ENCODE data around the gene CD52. TPM values are rescaled to one million over a fixed set of nuclear protein-coding genes. Genes with fewer than 3 reads are reported as not detected.
A peak's percentile ranks its signal among the peaks of the same experiment; 100 is the strongest.

CD52 gene
- total RNA-seq, 4 donors from 2014 or later: 2.3 to 11.4 (median 9.9) TPM

DNA sequence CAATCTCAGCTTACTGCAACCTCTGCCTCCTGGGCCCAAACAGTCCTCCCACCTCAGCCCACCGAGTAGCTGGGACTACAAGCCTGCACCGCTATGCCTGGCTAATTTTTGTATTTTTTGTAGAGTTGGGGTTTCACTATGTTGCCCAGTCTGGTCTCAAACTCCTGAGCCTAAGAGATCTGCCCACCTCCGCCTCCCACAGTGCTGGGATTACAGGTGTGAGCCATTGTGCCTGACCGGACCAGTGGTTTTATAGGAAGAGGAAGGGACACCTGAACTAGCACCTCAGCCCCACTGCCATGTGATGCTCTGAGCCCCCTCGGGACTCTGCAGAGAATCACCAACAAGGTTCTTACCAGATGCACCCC, 32.1 kb downstream of the CD52 start:
- Histone ChIP-seq H3K4me3 (no peak overlapping the region), H3K4me1 (peaks cover 34% of the 10 kb centered on the region), H3K27ac (no peak overlapping the region), H3K36me3 (peaks cover 5% of the 10 kb centered on the region), H3K9me3 (no peaks in the 10 kb centered on the region), H3K27me3 (no peaks in the 10 kb centered on the region)
- TF ChIP-seq POLR2A (IDR thresholded peaks at IDR 0.05): no peak
- TF ChIP-seq EP300 (IDR thresholded peaks at IDR 0.05): no peak
- no peak for TF ChIP-seq POLR2AphosphoS5 (IDR thresholded peaks at IDR 0.05)
- no peak for TF ChIP-seq CTCF (IDR thresholded peaks at IDR 0.05)
- no peak for DNase-seq (ENCODE audit: low spot score in 2 of 2)
- WGBS: 90% methylated on average over 5 of the region's 5 CpGs

DNA sequence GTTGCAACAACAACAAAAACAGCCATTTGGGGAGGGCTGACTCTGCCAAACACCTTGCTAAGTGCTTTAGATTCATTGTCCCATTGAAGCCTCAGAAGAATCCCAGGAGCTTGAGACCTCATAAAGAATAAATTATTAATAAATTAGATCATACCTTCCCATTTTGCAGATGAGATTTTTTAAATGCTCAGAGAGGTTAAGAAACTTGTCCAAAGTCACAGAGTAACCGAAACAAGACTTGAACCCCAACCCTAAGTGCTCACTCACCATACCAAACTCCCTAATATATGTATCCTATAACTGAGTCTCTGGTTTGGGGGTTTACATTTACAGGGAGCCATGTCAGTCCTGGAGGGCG, 32.6 kb downstream of the CD52 start:
- 74% methylated on average over 2 of the region's 2 CpGs for WGBS
- Histone ChIP-seq H3K27me3 (no peaks in the 10 kb centered on the region), H3K4me3 (no peak overlapping the region), H3K4me1 (peaks cover 39% of the 10 kb centered on the region), H3K36me3 (peaks cover 4% of the 10 kb centered on the region), H3K27ac (no peak overlapping the region), H3K9me3 (no peaks in the 10 kb centered on the region)
- no peak for TF ChIP-seq CTCF (IDR thresholded peaks at IDR 0.05)
- TF ChIP-seq POLR2A (IDR thresholded peaks at IDR 0.05): no peak
- TF ChIP-seq POLR2AphosphoS5 (IDR thresholded peaks at IDR 0.05): no peak
- TF ChIP-seq EP300 (IDR thresholded peaks at IDR 0.05): no peak
- no peak for DNase-seq (ENCODE audit: low spot score in 2 of 2)

DNA sequence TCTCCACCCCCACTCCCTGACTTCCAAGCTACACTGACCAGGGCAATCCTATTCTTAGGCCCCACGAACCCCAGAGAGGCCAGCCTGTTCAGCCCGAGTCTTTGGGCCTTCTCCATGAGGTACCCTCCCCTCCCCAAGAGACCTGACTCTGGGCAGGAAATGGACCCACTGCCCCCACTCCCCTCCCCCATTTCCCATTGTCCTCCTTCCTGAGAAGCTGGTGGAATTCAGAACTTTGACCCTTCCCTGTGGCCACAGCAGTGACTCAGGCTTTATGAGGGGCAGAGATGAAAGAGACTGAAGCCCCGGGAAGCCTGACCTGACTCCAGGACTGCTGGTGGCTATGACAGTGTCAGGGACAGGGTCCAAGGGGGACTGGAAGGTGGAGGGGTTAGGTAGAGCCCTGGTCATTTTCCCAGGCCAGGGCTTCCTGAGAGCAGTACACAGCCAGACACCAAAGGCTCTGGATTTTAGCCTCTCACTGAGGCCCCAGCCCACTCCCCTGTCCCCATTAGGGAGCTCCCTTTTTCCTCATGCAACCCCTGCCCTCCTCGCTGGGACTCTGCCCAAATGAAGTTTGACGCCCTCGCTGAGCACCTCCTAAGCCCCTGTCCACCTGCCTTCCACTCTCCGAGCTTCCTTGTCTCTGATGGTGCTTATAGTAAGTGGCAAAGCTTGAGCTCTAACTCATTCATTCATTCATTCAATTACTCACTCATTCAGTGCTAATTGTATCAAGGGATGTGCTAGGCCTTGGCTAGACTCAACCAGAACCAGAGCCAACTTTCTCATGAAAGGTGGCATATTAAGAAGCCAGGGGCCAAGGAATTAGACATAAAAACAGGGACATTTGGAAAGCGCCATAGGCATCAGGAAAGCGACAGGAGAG, 33.2 kb downstream of the CD52 start:
- TF ChIP-seq EP300 (IDR thresholded peaks at IDR 0.05) (no peak), POLR2AphosphoS5 (IDR thresholded peaks at IDR 0.05) (no peak), POLR2A (IDR thresholded peaks at IDR 0.05) (no peak), CTCF (IDR thresholded peaks at IDR 0.05) (no peak)
- H3K4me1 ChIP-seq: peaks cover 45% of the 10 kb centered on the region
- no peak overlapping the region for H3K4me3 ChIP-seq

GRCh38 chr1:26351590-26352337, 34.0 kb downstream of the CD52 start:
- Histone ChIP-seq H3K27ac (peak overlapping the region; percentile 67), H3K4me1 (peaks cover 53% of the 10 kb centered on the region), H3K27me3 (peaks cover 5% of the 10 kb centered on the region), H3K4me3 (peak overlapping the region; percentile 33), H3K36me3 (no peaks in the 10 kb centered on the region), H3K9me3 (no peaks in the 10 kb centered on the region)
- TF ChIP-seq POLR2A (IDR thresholded peaks at IDR 0.05) (no peak), POLR2AphosphoS5 (IDR thresholded peaks at IDR 0.05) (no peak), EP300 (IDR thresholded peaks at IDR 0.05) (no peak), CTCF (IDR thresholded peaks at IDR 0.05) (no peak)
- WGBS: 70% methylated on average over 12 of the region's 12 CpGs
- DNase-seq (ENCODE audit: low spot score in 2 of 2): no peak

More for the DNA sequence above, 33.2 kb downstream of the CD52 start:
- H3K9me3 ChIP-seq: no peaks in the 10 kb centered on the region
- H3K36me3 ChIP-seq: no peaks in the 10 kb centered on the region
- no peak for DNase-seq (ENCODE audit: low spot score in 2 of 2)
- peak overlapping the region; percentile 67 for H3K27ac ChIP-seq
- peaks cover 4% of the 10 kb centered on the region for H3K27me3 ChIP-seq
- 78% methylated on average over 9 of the region's 9 CpGs for WGBS

DNA sequence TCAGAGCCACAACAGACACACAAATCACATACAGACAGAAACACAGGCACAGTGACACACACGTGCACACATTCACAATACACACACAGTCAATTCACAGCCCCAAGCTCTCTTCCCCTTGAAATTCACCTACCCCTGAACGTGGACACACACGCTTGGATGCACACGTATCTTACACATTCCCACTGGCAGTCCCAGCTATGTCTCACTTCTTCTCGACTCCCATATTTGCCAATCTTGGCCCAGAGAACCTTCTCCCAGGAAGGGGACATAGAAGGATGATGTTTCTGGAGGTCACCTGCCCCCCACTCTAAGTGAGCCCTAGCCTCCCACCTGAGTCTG, 34.6 kb downstream of the CD52 start:
- H3K9me3 ChIP-seq: no peaks in the 10 kb centered on the region
- no peaks in the 10 kb centered on the region for H3K36me3 ChIP-seq
- no peak for DNase-seq (ENCODE audit: low spot score in 2 of 2)
- H3K27ac ChIP-seq: peak overlapping the region; percentile 67
- TF ChIP-seq POLR2AphosphoS5 (IDR thresholded peaks at IDR 0.05) (no peak), EP300 (IDR thresholded peaks at IDR 0.05) (no peak), POLR2A (IDR thresholded peaks at IDR 0.05) (no peak), CTCF (IDR thresholded peaks at IDR 0.05) (no peak)
- H3K27me3 ChIP-seq: peaks cover 9% of the 10 kb centered on the region
- H3K4me1 ChIP-seq: peaks cover 58% of the 10 kb centered on the region
- 52% methylated on average over 5 of the region's 5 CpGs for WGBS
- peak overlapping the region; percentile 33 for H3K4me3 ChIP-seq

Data from suprapubic skin (tissue), 4 donors.